ENCODE measurements around the gene SHC3.

GRCh38 chr9:89212171-89212570, 33.6 kb upstream of the SHC3 start:
- TF ChIP-seq POLR2A (IDR thresholded peaks at IDR 0.05) (no peak), POLR2AphosphoS5 (IDR thresholded peaks at IDR 0.05) (no peak)
- TF ChIP-seq, protein P1, sequence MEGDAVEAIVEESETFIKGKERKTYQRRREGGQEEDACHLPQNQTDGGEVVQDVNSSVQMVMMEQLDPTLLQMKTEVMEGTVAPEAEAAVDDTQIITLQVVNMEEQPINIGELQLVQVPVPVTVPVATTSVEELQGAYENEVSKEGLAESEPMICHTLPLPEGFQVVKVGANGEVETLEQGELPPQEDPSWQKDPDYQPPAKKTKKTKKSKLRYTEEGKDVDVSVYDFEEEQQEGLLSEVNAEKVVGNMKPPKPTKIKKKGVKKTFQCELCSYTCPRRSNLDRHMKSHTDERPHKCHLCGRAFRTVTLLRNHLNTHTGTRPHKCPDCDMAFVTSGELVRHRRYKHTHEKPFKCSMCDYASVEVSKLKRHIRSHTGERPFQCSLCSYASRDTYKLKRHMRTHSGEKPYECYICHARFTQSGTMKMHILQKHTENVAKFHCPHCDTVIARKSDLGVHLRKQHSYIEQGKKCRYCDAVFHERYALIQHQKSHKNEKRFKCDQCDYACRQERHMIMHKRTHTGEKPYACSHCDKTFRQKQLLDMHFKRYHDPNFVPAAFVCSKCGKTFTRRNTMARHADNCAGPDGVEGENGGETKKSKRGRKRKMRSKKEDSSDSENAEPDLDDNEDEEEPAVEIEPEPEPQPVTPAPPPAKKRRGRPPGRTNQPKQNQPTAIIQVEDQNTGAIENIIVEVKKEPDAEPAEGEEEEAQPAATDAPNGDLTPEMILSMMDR (IDR thresholded peaks at IDR 0.05): no peak

Measured in stomach (tissue), 4 donors.